Left ventricle myocardium inferior (tissue), 1 donor: ENCODE data around the gene CMKLR1. TPM values are rescaled to one million over a fixed set of nuclear protein-coding genes. Genes with fewer than 3 reads are reported as not detected.

Experiments used
- DNase-seq: peaks from one replicate; pipeline ENCODE4 v3.0.0-alpha.2; 2020
- H3K27ac ChIP-seq: fragments of 200-600 bp; replicated peaks from 2 replicates; pipeline ENCODE4 v1.8.0; 2021
- H3K27me3 ChIP-seq: fragments of 200-600 bp; 2 replicates; pipeline ENCODE4 v1.8.0; 2021; ENCODE audit warnings: low read depth
- H3K36me3 ChIP-seq: fragments of 200-600 bp; 2 replicates; pipeline ENCODE4 v1.8.0; 2021
- H3K4me1 ChIP-seq: fragments of 200-600 bp; 2 replicates; pipeline ENCODE4 v1.8.0; 2021
- H3K4me3 ChIP-seq: fragments of 200-600 bp; 2 replicates; pipeline ENCODE4 v1.8.0; 2021; ENCODE audit warnings: mild to moderate bottlenecking, moderate library complexity
- H3K9me3 ChIP-seq: fragments of 200-600 bp; replicated peaks from 2 replicates; pipeline ENCODE4 v1.8.0; 2021
- intact Hi-C: fragments of 100-400 bp; cut with micrococcal nuclease; formaldehyde crosslinking; loops from one replicate; pipeline ENCODE4 v1.11.0; 2022
- total RNA-seq: library from RNA; stranded (reverse); fragmentation: NEBNext Ultra II Directional; extraction: Animal tissue kit (Norgen Biotek cat#: 25700); gene quantifications from one replicate; pipeline ENCODE4 v1.2.1, GENCODE V29; 2021
- TF ChIP-seq, protein P1 (sequence below): fragments of 200-600 bp; IDR thresholded peaks from 2 replicates; pipeline ENCODE4 v1.8.0; 2021; ENCODE audit warnings: antibody characterized with exemption, mild to moderate bottlenecking, borderline replicate concordance
- donor health status: DM: no; HTN: yes; CAD: no; lungs with severe emphysema.

Gene CMKLR1
- total RNA-seq, 1 donor from 2014 or later, result 5.7 TPM

DNA sequence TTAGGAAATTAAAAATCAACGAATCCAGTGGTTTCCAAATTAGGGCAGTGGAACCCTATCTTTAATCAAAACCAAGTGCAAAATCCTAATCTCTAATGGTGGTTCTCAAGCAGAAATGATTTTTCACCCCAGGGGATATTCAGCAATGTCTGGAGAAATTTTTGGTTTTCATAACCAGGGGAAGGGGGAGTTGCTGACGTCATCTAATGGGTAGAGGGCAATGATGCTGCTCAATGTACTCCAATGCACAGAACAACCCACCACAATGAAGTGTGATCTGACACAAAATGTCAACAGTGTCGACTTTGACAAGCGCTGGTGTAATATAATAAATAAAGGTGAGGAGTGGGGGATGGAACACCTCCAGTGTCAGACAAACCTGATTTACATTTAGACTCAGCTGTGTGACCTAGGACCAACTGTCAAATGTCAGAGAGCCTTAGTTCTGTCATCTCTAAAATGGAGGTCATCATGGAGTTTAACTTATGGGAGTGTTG lies 81.5 kb downstream of the CMKLR1 start:
- Histone ChIP-seq H3K4me3 (no peak overlapping the region), H3K4me1 (no peaks in the 10 kb centered on the region), H3K27me3 (peaks cover 24% of the 10 kb centered on the region), H3K27ac (no peak overlapping the region), H3K9me3 (peaks cover 40% of the 10 kb centered on the region), H3K36me3 (no peaks in the 10 kb centered on the region)
- intact Hi-C loops, result no loop called here
- DNase-seq, result no peak
- TF ChIP-seq, protein P1, sequence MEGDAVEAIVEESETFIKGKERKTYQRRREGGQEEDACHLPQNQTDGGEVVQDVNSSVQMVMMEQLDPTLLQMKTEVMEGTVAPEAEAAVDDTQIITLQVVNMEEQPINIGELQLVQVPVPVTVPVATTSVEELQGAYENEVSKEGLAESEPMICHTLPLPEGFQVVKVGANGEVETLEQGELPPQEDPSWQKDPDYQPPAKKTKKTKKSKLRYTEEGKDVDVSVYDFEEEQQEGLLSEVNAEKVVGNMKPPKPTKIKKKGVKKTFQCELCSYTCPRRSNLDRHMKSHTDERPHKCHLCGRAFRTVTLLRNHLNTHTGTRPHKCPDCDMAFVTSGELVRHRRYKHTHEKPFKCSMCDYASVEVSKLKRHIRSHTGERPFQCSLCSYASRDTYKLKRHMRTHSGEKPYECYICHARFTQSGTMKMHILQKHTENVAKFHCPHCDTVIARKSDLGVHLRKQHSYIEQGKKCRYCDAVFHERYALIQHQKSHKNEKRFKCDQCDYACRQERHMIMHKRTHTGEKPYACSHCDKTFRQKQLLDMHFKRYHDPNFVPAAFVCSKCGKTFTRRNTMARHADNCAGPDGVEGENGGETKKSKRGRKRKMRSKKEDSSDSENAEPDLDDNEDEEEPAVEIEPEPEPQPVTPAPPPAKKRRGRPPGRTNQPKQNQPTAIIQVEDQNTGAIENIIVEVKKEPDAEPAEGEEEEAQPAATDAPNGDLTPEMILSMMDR, result no peak

DNA sequence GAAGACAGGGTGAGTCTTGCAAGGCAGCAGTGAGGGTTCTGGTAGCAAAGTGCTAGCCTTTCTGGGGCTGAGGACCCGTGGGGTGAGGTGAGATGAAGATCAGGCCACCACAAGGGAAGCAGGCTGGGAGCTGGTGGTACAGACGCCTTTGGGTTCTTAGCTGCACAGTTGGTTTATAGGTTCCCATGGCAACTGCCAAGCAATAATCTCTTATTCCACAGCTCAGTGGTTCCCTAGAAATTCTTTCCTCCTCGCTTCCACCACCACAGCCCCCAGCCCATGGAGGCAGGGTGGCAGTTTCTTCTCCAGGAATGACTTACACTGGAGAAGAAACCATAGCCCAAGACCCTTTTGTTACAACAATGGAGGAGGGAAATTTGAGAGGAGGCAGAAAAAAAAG lies 82.1 kb downstream of the CMKLR1 start:
- Histone ChIP-seq H3K4me1 (no peaks in the 10 kb centered on the region), H3K4me3 (no peak overlapping the region), H3K27me3 (peaks cover 31% of the 10 kb centered on the region), H3K27ac (no peak overlapping the region), H3K9me3 (peaks cover 34% of the 10 kb centered on the region), H3K36me3 (no peaks in the 10 kb centered on the region)
- intact Hi-C loops, result no loop called here
- DNase-seq, result no peak
- TF ChIP-seq, protein P1, result no peak

DNA sequence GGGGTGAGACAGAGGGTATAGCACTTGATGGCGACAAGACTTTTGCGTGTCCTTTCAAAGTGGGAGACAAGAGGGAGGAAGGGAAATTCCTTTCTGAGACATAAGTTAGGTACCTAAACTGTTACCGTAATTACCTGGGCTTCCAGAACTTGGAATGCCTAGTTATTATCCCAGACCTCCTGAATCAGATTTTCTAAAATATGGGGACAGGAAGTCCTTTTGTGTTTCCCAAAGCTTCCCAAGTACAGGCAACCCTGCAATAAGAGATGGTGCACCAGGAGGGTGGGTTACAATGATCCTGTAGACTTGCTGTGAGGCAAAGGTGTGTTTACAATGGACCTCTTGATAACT lies 83.9 kb downstream of the CMKLR1 start:
- Histone ChIP-seq H3K4me3 (no peak overlapping the region), H3K9me3 (peaks cover 16% of the 10 kb centered on the region), H3K27me3 (peaks cover 47% of the 10 kb centered on the region), H3K4me1 (no peaks in the 10 kb centered on the region), H3K36me3 (no peaks in the 10 kb centered on the region), H3K27ac (no peak overlapping the region)
- no peak for DNase-seq
- intact Hi-C loops, result no loop called here
- TF ChIP-seq, protein P1, result no peak

DNA sequence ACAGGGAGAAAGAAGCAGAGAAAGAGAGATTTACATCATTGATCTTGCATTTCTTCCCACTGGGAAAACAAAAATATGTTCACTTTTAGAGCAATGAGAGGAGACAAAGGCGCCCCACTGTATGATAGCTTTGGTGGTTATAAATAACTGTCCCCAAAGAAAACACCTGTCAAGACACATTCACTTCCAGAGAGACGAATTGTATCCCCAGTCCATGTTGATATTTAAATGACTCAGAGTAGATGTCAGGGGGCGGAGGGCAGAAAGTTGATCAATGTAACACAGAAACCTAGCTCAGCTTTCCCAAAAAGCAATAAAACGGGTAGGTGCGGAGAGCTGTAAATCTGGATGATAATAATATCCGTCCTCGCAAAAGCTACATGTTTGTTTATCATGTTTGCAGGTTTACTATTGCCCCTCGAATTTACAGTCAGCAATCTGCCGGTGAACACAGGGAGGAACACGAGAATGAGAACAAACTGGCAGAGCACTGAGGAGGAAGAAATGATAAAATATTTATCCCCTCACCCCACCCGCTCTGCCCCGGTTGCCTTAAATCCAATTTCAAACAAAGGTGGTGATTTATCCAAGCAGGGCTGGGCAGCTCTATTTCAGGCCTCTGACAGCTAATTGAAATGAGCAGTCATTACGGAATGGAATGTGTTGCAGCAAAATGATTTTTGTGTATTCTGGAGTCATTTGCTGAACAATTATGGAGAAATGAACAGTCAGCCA lies 84.4 kb downstream of the CMKLR1 start:
- Histone ChIP-seq H3K36me3 (no peaks in the 10 kb centered on the region), H3K4me3 (no peak overlapping the region)

DNA sequence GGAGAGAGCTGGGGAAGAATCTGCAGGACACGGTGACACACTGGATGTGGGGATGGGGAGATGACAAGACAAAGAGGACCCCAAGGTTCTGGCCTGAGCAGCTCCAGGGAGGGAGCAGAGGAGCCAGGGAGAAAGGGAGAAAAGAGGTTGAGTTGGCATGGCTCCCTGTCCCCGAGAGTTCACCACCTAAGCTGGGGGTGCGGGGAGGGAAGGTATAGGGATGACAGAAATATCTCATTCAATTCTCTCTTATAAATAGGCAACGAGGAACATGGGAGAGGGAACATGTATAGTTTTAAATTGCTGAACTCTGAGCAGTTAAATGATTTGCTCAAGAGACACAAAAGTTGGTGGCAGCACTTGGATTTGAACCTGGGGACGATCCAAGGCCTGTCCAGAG lies 85.1 kb downstream of the CMKLR1 start:
- TF ChIP-seq, protein P1, result no peak
- H3K27me3 ChIP-seq, result peaks cover 57% of the 10 kb centered on the region
- H3K4me1 ChIP-seq, result no peaks in the 10 kb centered on the region
- no peak for DNase-seq
- H3K4me3 ChIP-seq, result no peak overlapping the region
- peaks cover 4% of the 10 kb centered on the region for H3K9me3 ChIP-seq
- H3K27ac ChIP-seq, result no peak overlapping the region
- H3K36me3 ChIP-seq, result no peaks in the 10 kb centered on the region
- intact Hi-C loops, result no loop called here

More for the DNA sequence above, 84.4 kb downstream of the CMKLR1 start:
- peaks cover 50% of the 10 kb centered on the region for H3K27me3 ChIP-seq
- no peaks in the 10 kb centered on the region for H3K4me1 ChIP-seq
- no peak for DNase-seq
- no peak overlapping the region for H3K27ac ChIP-seq
- TF ChIP-seq, protein P1, result no peak
- H3K9me3 ChIP-seq, result peaks cover 11% of the 10 kb centered on the region
- intact Hi-C loops, result no loop called here
